Glutamatergic neuron (in vitro differentiated cells): ENCODE data around the gene PACSIN1. TPM values are rescaled to one million over a fixed set of nuclear protein-coding genes. Genes with fewer than 3 reads are reported as not detected.

ENCODE experiments used
- DNase-seq: peaks from one replicate; pipeline ENCODE4 v3.0.0; 2022
- H3K27ac Mint-ChIP-seq: one replicate; pipeline ENCODE4 v1.8.0; 2020; ENCODE audit warnings: mild to moderate bottlenecking, mixed read lengths, inconsistent platforms; ENCODE audit not compliant: unreplicated experiment
- H3K27me3 Mint-ChIP-seq: one replicate; pipeline ENCODE4 v1.8.0; 2020; ENCODE audit warnings: mild to moderate bottlenecking, moderate library complexity, mixed read lengths, inconsistent platforms; ENCODE audit not compliant: unreplicated experiment
- H3K36me3 Mint-ChIP-seq: one replicate; pipeline ENCODE4 v1.8.0; 2020; ENCODE audit warnings: mild to moderate bottlenecking, mixed read lengths, inconsistent platforms; ENCODE audit not compliant: unreplicated experiment
- H3K4me1 Mint-ChIP-seq: one replicate; pipeline ENCODE4 v1.8.0; 2020; ENCODE audit warnings: mild to moderate bottlenecking, low read depth, mixed read lengths, inconsistent platforms; ENCODE audit not compliant: unreplicated experiment
- H3K4me3 Mint-ChIP-seq: one replicate; pipeline ENCODE4 v1.8.0; 2020; ENCODE audit warnings: mild to moderate bottlenecking, mixed read lengths, inconsistent platforms; ENCODE audit not compliant: unreplicated experiment
- H3K9me3 Mint-ChIP-seq: one replicate; pipeline ENCODE4 v1.8.0; 2020; ENCODE audit warnings: mild to moderate bottlenecking, moderate library complexity, mixed read lengths, inconsistent platforms; ENCODE audit not compliant: unreplicated experiment
- CTCF ChIP-seq: fragments of 200-600 bp; sonication (generic); IDR thresholded peaks from one replicate; pipeline ENCODE4 v1.5.0; 2021; ENCODE audit not compliant: partially characterized antibody, unreplicated experiment
- long read RNA-seq: library from polyadenylated mRNA; unstranded; transcript quantifications from one replicate; pipeline ENCODE4 v2.0.0, GENCODE V29; 2020; ENCODE audit not compliant: unreplicated experiment
- total RNA-seq: library from RNA; stranded (reverse); fragmentation: NEBNext Ultra II Directional; extraction: Animal tissue kit (Norgen Biotek cat#: 25700); gene quantifications from one replicate; pipeline ENCODE4 v1.2.1, GENCODE V29; 2021; ENCODE audit not compliant: unreplicated experiment

Gene PACSIN1
- total RNA-seq, result 0.47 TPM
- long read RNA-seq, result 0 reads

GRCh38 chr6:34465531-34466241, at the start of gene PACSIN1:
Gene PACSIN1, plus strand, starts transcription at chr6:34466076. Its CDS starts 60,230 bp downstream, at chr6:34526306.
- peak; percentile 59 for DNase-seq
- Mint-ChIP-seq H3K4me3 (peak within 1 kb of the TSS; percentile 82), H3K27ac (no peak within 1 kb of the TSS), H3K4me1 (peaks cover 7% of the 10 kb centered on the region), H3K27me3 (peaks cover 10% of the 10 kb centered on the region), H3K9me3 (no peaks in the 10 kb centered on the region), H3K36me3 (no peaks in the 10 kb centered on the region)
- no peak for TF ChIP-seq CTCF

GRCh38 chr6:34416877-34417371, 49.0 kb upstream of the PACSIN1 start:
- Mint-ChIP-seq H3K4me1 (no peaks in the 10 kb centered on the region), H3K27ac (peak overlapping the region; percentile 56), H3K9me3 (no peaks in the 10 kb centered on the region), H3K36me3 (no peaks in the 10 kb centered on the region), H3K27me3 (no peaks in the 10 kb centered on the region), H3K4me3 (no peak overlapping the region)
- no peak for TF ChIP-seq CTCF
- no peak for DNase-seq

- H3K4me3 Mint-ChIP-seq, result no peak overlapping the region
Measured at GRCh38 chr6:34418367-34418766, 47.5 kb upstream of the PACSIN1 start.

GRCh38 chr6:34423254-34423653, 42.6 kb upstream of the PACSIN1 start:
- TF ChIP-seq CTCF, result no peak
- Mint-ChIP-seq H3K27me3 (no peaks in the 10 kb centered on the region), H3K36me3 (no peaks in the 10 kb centered on the region), H3K27ac (no peak overlapping the region), H3K9me3 (no peaks in the 10 kb centered on the region), H3K4me3 (no peak overlapping the region), H3K4me1 (no peaks in the 10 kb centered on the region)
- no peak for DNase-seq

More at GRCh38 chr6:34418367-34418766, 47.5 kb upstream of the PACSIN1 start:
- H3K4me1 Mint-ChIP-seq, result no peaks in the 10 kb centered on the region
- H3K9me3 Mint-ChIP-seq, result no peaks in the 10 kb centered on the region
- no peaks in the 10 kb centered on the region for H3K27me3 Mint-ChIP-seq
- no peak for DNase-seq
- TF ChIP-seq CTCF, result no peak
- no peaks in the 10 kb centered on the region for H3K36me3 Mint-ChIP-seq
- H3K27ac Mint-ChIP-seq, result no peak overlapping the region
